ENCODE results near the gene SLC12A8. TPM values are rescaled to one million over a fixed set of nuclear protein-coding genes. Genes with fewer than 3 reads are reported as not detected.

SLC12A8 gene
- total RNA-seq, 2 experiments from 2014 or later, result 0.65 to 1.3 TPM

GRCh38 chr3:125073390-125073905, 139.1 kb downstream of the SLC12A8 start:
- POLR2A ChIA-PET, result no interaction called here
- H3K4me1 Mint-ChIP-seq, result peaks cover 12% of the 10 kb centered on the region
- H3K36me3 Mint-ChIP-seq (ENCODE audit: low read depth), result no peaks in the 10 kb centered on the region
- no peak overlapping the region for H3K27ac Mint-ChIP-seq
- DNase-seq, result no peak
- peaks cover 13% of the 10 kb centered on the region for H3K27me3 Mint-ChIP-seq
- H3K9me3 Mint-ChIP-seq, result no peaks in the 10 kb centered on the region
- CTCF ChIA-PET, result no interaction called here
- H3K4me3 Mint-ChIP-seq, result no peak overlapping the region

- no peak overlapping the region for H3K27ac Mint-ChIP-seq
- no peaks in the 10 kb centered on the region for H3K9me3 Mint-ChIP-seq
- CTCF ChIA-PET, result no interaction called here
- no peak for DNase-seq
- H3K4me3 Mint-ChIP-seq, result no peak overlapping the region
- H3K36me3 Mint-ChIP-seq (ENCODE audit: low read depth), result no peaks in the 10 kb centered on the region
- peaks cover 12% of the 10 kb centered on the region for H3K4me1 Mint-ChIP-seq
- POLR2A ChIA-PET, result no interaction called here
- peaks cover 11% of the 10 kb centered on the region for H3K27me3 Mint-ChIP-seq
These were observed 139.7 kb downstream of the SLC12A8 start for GRCh38 chr3:125072749-125073389.

- H3K27me3 Mint-ChIP-seq, result peaks cover 12% of the 10 kb centered on the region
- no peak for DNase-seq
- ChIA-PET CTCF (no interaction called here), POLR2A (no interaction called here)
- no peak overlapping the region for H3K27ac Mint-ChIP-seq
- no peak overlapping the region for H3K4me3 Mint-ChIP-seq
- H3K36me3 Mint-ChIP-seq (ENCODE audit: low read depth), result no peaks in the 10 kb centered on the region
- no peaks in the 10 kb centered on the region for H3K9me3 Mint-ChIP-seq
- H3K4me1 Mint-ChIP-seq, result peaks cover 12% of the 10 kb centered on the region
These were observed 140.2 kb downstream of the SLC12A8 start for GRCh38 chr3:125072301-125072700.

- no peak for DNase-seq
- H3K27me3 Mint-ChIP-seq, result peaks cover 16% of the 10 kb centered on the region
- CTCF ChIA-PET, result no interaction called here
- H3K4me3 Mint-ChIP-seq, result no peak overlapping the region
- peaks cover 12% of the 10 kb centered on the region for H3K4me1 Mint-ChIP-seq
- POLR2A ChIA-PET, result no interaction called here
- no peak overlapping the region for H3K27ac Mint-ChIP-seq
- H3K9me3 Mint-ChIP-seq, result no peaks in the 10 kb centered on the region
- H3K36me3 Mint-ChIP-seq (ENCODE audit: low read depth), result no peaks in the 10 kb centered on the region
These were observed 142.4 kb downstream of the SLC12A8 start for GRCh38 chr3:125069968-125070745.

GRCh38 chr3:125069452-125069851, 143.1 kb downstream of the SLC12A8 start:
- peaks cover 12% of the 10 kb centered on the region for H3K4me1 Mint-ChIP-seq
- no peak overlapping the region for H3K4me3 Mint-ChIP-seq
- peaks cover 2% of the 10 kb centered on the region for H3K9me3 Mint-ChIP-seq
- H3K27ac Mint-ChIP-seq, result no peak overlapping the region
- ChIA-PET POLR2A (no interaction called here), CTCF (no interaction called here)
- H3K36me3 Mint-ChIP-seq (ENCODE audit: low read depth), result no peaks in the 10 kb centered on the region
- H3K27me3 Mint-ChIP-seq, result peaks cover 16% of the 10 kb centered on the region
- no peak for DNase-seq

GRCh38 chr3:125068265-125068664, 144.3 kb downstream of the SLC12A8 start:
- Mint-ChIP-seq H3K27ac (no peak overlapping the region), H3K4me1 (peaks cover 12% of the 10 kb centered on the region), H3K27me3 (peaks cover 24% of the 10 kb centered on the region), H3K36me3 (ENCODE audit: low read depth) (no peaks in the 10 kb centered on the region), H3K9me3 (peaks cover 4% of the 10 kb centered on the region), H3K4me3 (no peak overlapping the region)
- no peak for DNase-seq
- ChIA-PET CTCF (no interaction called here), POLR2A (no interaction called here)

- ChIA-PET CTCF (no interaction called here), POLR2A (no interaction called here)
- DNase-seq, result no peak
- Mint-ChIP-seq H3K4me3 (no peak overlapping the region), H3K27ac (no peak overlapping the region), H3K27me3 (peaks cover 32% of the 10 kb centered on the region), H3K36me3 (ENCODE audit: low read depth) (no peaks in the 10 kb centered on the region), H3K4me1 (peaks cover 12% of the 10 kb centered on the region), H3K9me3 (peaks cover 4% of the 10 kb centered on the region)
These were observed 145.3 kb downstream of the SLC12A8 start for GRCh38 chr3:125067225-125067624.

- H3K27ac Mint-ChIP-seq, result no peak overlapping the region
- CTCF ChIA-PET, result no interaction called here
- no peak overlapping the region for H3K4me3 Mint-ChIP-seq
- no peak for DNase-seq
- H3K4me1 Mint-ChIP-seq, result no peaks in the 10 kb centered on the region
- peaks cover 4% of the 10 kb centered on the region for H3K9me3 Mint-ChIP-seq
- H3K27me3 Mint-ChIP-seq, result peaks cover 66% of the 10 kb centered on the region
- POLR2A ChIA-PET, result no interaction called here
- no peaks in the 10 kb centered on the region for H3K36me3 Mint-ChIP-seq (ENCODE audit: low read depth)
These were observed 149.5 kb downstream of the SLC12A8 start for GRCh38 chr3:125062904-125063618.

GRCh38 chr3:125061646-125062045, 150.9 kb downstream of the SLC12A8 start:
- POLR2A ChIA-PET, result no interaction called here
- Mint-ChIP-seq H3K9me3 (peaks cover 4% of the 10 kb centered on the region), H3K4me1 (no peaks in the 10 kb centered on the region), H3K36me3 (ENCODE audit: low read depth) (no peaks in the 10 kb centered on the region), H3K27ac (no peak overlapping the region), H3K4me3 (no peak overlapping the region), H3K27me3 (peaks cover 62% of the 10 kb centered on the region)
- no peak for DNase-seq
- CTCF ChIA-PET, result no interaction called here

GRCh38 chr3:125061170-125061569, 151.4 kb downstream of the SLC12A8 start:
- DNase-seq, result no peak
- Mint-ChIP-seq H3K36me3 (ENCODE audit: low read depth) (no peaks in the 10 kb centered on the region), H3K9me3 (peaks cover 4% of the 10 kb centered on the region), H3K27me3 (peaks cover 67% of the 10 kb centered on the region), H3K4me3 (no peak overlapping the region), H3K27ac (no peak overlapping the region), H3K4me1 (peaks cover 4% of the 10 kb centered on the region)
- POLR2A ChIA-PET, result no interaction called here
- CTCF ChIA-PET, result no interaction called here

- Mint-ChIP-seq H3K4me1 (peaks cover 6% of the 10 kb centered on the region), H3K36me3 (ENCODE audit: low read depth) (peaks cover 1% of the 10 kb centered on the region)
These were observed 152.9 kb downstream of the SLC12A8 start for GRCh38 chr3:125059488-125060245.

GRCh38 chr3:125058959-125059358, 153.6 kb downstream of the SLC12A8 start:
- Mint-ChIP-seq H3K9me3 (no peaks in the 10 kb centered on the region), H3K27ac (no peak overlapping the region), H3K36me3 (ENCODE audit: low read depth) (peaks cover 7% of the 10 kb centered on the region), H3K4me1 (peaks cover 13% of the 10 kb centered on the region), H3K27me3 (peaks cover 59% of the 10 kb centered on the region), H3K4me3 (no peak overlapping the region)
- no peak for DNase-seq
- ChIA-PET POLR2A (interaction anchor here (1.5 kb wide), 1 partner anchor 316 kb away, joined by 3 read pairs; no protein-coding TSS in a partner anchor), CTCF (no interaction called here)

More at GRCh38 chr3:125059488-125060245, 152.9 kb downstream of the SLC12A8 start:
- CTCF ChIA-PET, result no interaction called here
- no peak for DNase-seq
- peaks cover 3% of the 10 kb centered on the region for H3K9me3 Mint-ChIP-seq
- no peak overlapping the region for H3K27ac Mint-ChIP-seq
- H3K27me3 Mint-ChIP-seq, result peaks cover 66% of the 10 kb centered on the region
- H3K4me3 Mint-ChIP-seq, result no peak overlapping the region
- POLR2A ChIA-PET, result no interaction called here

- Mint-ChIP-seq H3K27ac (no peak overlapping the region), H3K27me3 (peaks cover 55% of the 10 kb centered on the region), H3K4me1 (peaks cover 17% of the 10 kb centered on the region), H3K9me3 (no peaks in the 10 kb centered on the region), H3K4me3 (no peak overlapping the region), H3K36me3 (ENCODE audit: low read depth) (peaks cover 11% of the 10 kb centered on the region)
- POLR2A ChIA-PET, result interaction anchor here (1.2 to 1.5 kb wide), 2 partner anchors 26 to 316 kb away, joined by 3 read pairs; no protein-coding TSS in a partner anchor
- DNase-seq, result no peak
- CTCF ChIA-PET, result no interaction called here
These were observed 154.0 kb downstream of the SLC12A8 start for GRCh38 chr3:125058529-125058928.

All from activated CD4-positive, alpha-beta memory T cell treated with anti-CD3 and anti-CD28 coated beads, Interleukin-2, amount 10 ng/mL, durations not matched to agents 7 days and 5 days (primary cell).